ENCODE measurements around the gene STK10. TPM values are rescaled to one million over a fixed set of nuclear protein-coding genes. Genes with fewer than 3 reads are reported as not detected.

The STK10 gene
- total RNA-seq, 4 donors from 2014 or later, result 14.1 to 30.4 (median 19.4) TPM

DNA sequence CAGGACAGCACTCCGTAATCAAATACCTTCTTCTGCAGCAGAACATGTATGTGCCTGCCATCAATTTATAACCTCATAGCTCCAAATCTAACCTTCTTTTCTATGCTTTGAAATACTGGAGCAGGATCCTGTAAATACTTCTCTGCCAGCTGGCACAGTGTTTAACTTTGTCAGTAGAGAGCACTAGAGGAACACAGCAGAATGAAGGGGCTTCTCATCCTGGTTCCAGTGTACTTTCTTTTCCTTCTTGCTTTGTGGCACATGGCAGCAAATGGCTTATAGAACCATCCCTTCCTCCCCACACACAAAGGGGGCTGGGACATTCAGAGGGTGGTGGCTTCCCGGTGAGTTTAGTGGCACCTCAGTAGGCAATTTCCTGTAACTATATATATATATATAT is 177.7 kb downstream of the STK10 start:
- TF ChIP-seq POLR2AphosphoS5 (IDR thresholded peaks at IDR 0.05) (no peak), EP300 (IDR thresholded peaks at IDR 0.05) (no peak), POLR2A (IDR thresholded peaks at IDR 0.05) (no peak)
- TF ChIP-seq, protein P1, sequence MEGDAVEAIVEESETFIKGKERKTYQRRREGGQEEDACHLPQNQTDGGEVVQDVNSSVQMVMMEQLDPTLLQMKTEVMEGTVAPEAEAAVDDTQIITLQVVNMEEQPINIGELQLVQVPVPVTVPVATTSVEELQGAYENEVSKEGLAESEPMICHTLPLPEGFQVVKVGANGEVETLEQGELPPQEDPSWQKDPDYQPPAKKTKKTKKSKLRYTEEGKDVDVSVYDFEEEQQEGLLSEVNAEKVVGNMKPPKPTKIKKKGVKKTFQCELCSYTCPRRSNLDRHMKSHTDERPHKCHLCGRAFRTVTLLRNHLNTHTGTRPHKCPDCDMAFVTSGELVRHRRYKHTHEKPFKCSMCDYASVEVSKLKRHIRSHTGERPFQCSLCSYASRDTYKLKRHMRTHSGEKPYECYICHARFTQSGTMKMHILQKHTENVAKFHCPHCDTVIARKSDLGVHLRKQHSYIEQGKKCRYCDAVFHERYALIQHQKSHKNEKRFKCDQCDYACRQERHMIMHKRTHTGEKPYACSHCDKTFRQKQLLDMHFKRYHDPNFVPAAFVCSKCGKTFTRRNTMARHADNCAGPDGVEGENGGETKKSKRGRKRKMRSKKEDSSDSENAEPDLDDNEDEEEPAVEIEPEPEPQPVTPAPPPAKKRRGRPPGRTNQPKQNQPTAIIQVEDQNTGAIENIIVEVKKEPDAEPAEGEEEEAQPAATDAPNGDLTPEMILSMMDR (IDR thresholded peaks at IDR 0.05), result no peak
- no peaks in the 10 kb centered on the region for H3K36me3 ChIP-seq
- H3K27me3 ChIP-seq, result no peaks in the 10 kb centered on the region
- 23 to 36% methylated on average over 2 of the region's 2 CpGs for WGBS, 2 donors (ENCODE audit: low coverage in 1 of 2)
- H3K9me3 ChIP-seq, result no peaks in the 10 kb centered on the region
- ATAC-seq, result no peak
- H3K4me3 ChIP-seq, result no peak overlapping the region
- H3K27ac ChIP-seq, result no peak overlapping the region
- H3K4me1 ChIP-seq, result peaks cover 0 to 16% (median 4%) of the 10 kb centered on the region in 3 donors

DNA sequence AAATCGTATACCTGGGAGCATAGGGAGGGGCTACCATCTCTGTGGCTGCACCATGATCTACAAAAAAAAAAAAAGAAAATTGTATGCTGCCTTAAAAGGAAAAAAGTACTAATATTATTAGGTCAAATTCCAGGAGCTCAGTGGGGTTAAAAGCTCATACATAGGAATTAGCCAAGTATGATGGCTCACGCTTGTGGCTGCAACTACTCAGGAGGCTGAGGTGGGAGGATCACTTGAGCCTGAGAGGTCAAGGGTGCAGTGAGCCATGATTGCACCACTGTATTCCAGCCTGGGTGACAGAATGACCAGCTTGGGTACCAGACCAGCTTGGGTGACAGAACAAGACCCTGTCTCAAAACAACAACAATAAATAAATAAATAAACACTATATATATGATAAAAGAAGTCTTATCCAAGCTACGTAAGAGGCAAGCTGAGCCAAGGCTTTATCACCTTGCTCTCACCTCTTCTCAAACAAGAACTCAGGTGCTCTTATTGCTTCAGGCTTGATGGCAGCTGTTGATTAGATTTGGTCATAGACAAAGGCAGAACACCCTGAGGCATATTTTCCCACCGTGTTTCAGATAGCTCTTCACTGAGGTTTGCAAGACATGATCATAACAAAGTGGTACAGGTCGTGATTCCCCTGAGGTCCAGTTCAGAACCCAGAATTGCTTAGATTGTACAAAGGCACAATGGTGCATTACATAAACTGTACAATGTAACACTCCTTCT is 178.3 kb downstream of the STK10 start:
- 72 to 76% methylated on average over 4 to 5 of the region's 5 CpGs for WGBS, 2 donors (ENCODE audit: low coverage in 1 of 2)
- H3K36me3 ChIP-seq, result no peaks in the 10 kb centered on the region
- no peaks in the 10 kb centered on the region for H3K27me3 ChIP-seq
- ATAC-seq, result no peak
- no peak overlapping the region for H3K4me3 ChIP-seq
- no peaks in the 10 kb centered on the region for H3K9me3 ChIP-seq
- TF ChIP-seq, protein P1 (IDR thresholded peaks at IDR 0.05), result no peak
- TF ChIP-seq EP300 (IDR thresholded peaks at IDR 0.05) (no peak), POLR2AphosphoS5 (IDR thresholded peaks at IDR 0.05) (no peak), POLR2A (IDR thresholded peaks at IDR 0.05) (no peak)
- no peak overlapping the region for H3K27ac ChIP-seq
- peaks cover 0 to 22% (median 9%) of the 10 kb centered on the region in 3 donors for H3K4me1 ChIP-seq

- Histone ChIP-seq H3K4me3 (no peak overlapping the region), H3K36me3 (no peaks in the 10 kb centered on the region), H3K4me1 (peaks cover 0 to 31% (median 9%) of the 10 kb centered on the region in 3 donors), H3K27ac (no peak overlapping the region), H3K27me3 (no peaks in the 10 kb centered on the region), H3K9me3 (no peaks in the 10 kb centered on the region)
- WGBS, 2 donors (ENCODE audit: low coverage in 1 of 2), result 48 to 60% methylated on average over 4 to 6 of the region's 6 CpGs
- ATAC-seq, result no peak
- TF ChIP-seq POLR2A (IDR thresholded peaks at IDR 0.05), result no peak
- TF ChIP-seq POLR2AphosphoS5 (IDR thresholded peaks at IDR 0.05), result no peak
- TF ChIP-seq EP300 (IDR thresholded peaks at IDR 0.05), result no peak
- TF ChIP-seq, protein P1 (IDR thresholded peaks at IDR 0.05), result no peak
Observed at GRCh38 chr5:172008689-172009141, 179.3 kb downstream of the STK10 start.

DNA sequence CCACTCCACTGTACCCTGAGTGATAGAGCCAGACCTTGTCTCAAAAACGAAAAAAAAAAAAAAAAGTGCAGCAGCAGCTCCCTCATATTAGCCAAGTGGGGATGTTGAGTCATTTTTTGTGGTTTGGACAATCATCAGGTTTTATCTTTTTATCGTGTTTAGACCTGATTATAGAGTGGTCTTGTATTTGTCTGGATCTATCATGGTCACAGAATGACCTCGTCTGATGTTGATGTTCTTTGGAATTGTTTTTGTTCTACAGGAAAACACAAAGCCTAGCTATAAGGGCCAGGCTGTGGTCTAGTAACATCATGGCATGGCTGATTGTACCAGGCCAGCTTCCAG is 179.9 kb downstream of the STK10 start:
- 27 to 32% methylated on average over 3 of the region's 3 CpGs for WGBS, 2 donors (ENCODE audit: low coverage in 1 of 2)
- Histone ChIP-seq H3K4me3 (no peak overlapping the region), H3K4me1 (peaks cover 0 to 38% (median 9%) of the 10 kb centered on the region in 3 donors), H3K36me3 (no peaks in the 10 kb centered on the region), H3K9me3 (no peaks in the 10 kb centered on the region), H3K27ac (no peak overlapping the region), H3K27me3 (no peaks in the 10 kb centered on the region)
- TF ChIP-seq, protein P1 (IDR thresholded peaks at IDR 0.05), result no peak
- TF ChIP-seq POLR2A (IDR thresholded peaks at IDR 0.05) (no peak), EP300 (IDR thresholded peaks at IDR 0.05) (no peak), POLR2AphosphoS5 (IDR thresholded peaks at IDR 0.05) (no peak)
- no peak for ATAC-seq
